Inflammatory macrophage treated with lipopolysaccharide for 1 hour (primary cell): Measurements from ENCODE around the gene TSPY2.
"Not testable (repeated sequence)": the region's sequence is repeated elsewhere in the genome, so short reads cannot be mapped to it uniquely, and the experiment has no call there.

Source experiments
- DNase-seq, 2 donors: peaks; one replicate each; pipeline ENCODE4 v3.0.0-alpha.2; 2020 to 2022

Gene TSPY2, protein sequence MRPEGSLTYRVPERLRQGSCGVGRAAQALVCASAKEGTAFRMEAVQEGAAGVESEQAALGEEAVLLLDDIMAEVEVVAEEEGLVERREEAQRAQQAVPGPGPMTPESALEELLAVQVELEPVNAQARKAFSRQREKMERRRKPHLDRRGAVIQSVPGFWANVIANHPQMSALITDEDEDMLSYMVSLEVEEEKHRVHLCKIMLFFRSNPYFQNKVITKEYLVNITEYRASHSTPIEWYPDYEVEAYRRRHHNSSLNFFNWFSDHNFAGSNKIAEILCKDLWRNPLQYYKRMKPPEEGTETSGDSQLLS

GRCh38 chrY:6245923-6246322 is at the start of gene TSPY2:
Gene TSPY2, plus strand, starts transcription at chrY:6246223. Its CDS starts 46 bp downstream, at chrY:6246269.
- not testable (repeated sequence) for DNase-seq

DNA sequence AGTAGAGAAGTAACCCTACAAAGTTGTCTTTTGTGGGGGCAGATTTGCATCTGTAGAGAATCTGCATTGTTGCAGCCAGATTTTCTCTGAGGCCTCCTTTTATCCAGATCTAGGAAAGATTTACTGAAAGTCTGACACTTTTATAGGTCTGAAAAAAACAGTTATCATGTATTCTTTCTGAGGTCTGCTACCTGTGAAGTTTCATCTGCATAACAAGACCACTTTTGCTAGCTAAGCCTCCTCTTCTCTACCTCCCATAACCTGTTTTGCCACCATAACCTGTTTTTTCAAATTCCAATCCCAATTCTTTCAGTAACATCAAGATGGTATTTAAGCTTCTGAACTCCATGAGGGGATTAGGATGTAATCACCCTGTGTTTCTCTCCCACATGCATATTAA is 36.5 kb upstream of the TSPY2 start:
- not testable (repeated sequence) for DNase-seq

GRCh38 chrY:6217045-6217444 is 29.0 kb upstream of the TSPY2 start:
- not testable (repeated sequence) for DNase-seq

DNA sequence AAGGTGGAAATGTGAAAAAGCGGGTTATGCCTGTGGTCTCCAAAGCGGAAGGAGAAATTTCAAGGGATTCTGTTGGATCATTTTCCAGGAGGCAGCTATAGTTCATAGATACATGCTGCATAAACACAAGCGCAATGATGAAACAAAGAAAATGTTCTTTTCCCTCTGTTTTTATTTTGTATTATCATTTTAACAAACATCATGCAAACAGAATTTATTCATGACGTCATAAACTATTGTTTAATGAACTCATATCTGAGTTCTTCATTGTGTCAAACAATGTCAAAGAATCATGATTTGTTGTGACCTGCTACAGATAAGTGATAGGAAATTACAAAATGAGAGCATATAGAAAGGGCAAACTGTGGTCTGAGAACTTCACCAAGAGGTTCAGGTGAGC is 23.8 kb downstream of the TSPY2 start:
- DNase-seq = not testable (repeated sequence)
